Neural cell (in vitro differentiated cells): ENCODE results near the gene AATK.

ENCODE experiments used
- EP300 ChIP-seq: fragments of 450-650 bp; conservative IDR thresholded peaks from 2 replicates; pipeline ENCODE4 v1.6.1; 2014; ENCODE audit warnings: antibody characterized with exemption, mild to moderate bottlenecking, moderate library complexity; ENCODE audit not compliant: poor library complexity, severe bottlenecking
- EZH2 ChIP-seq: fragments of 200-600, 300-800 bp; shearing (Covaris generic), sonication (generic); IDR thresholded peaks from 2 replicates; pipeline ENCODE4 v1.6.1; 2014; ENCODE audit warnings: antibody characterized with exemption, low read length, borderline replicate concordance, mild to moderate bottlenecking; ENCODE audit not compliant: insufficient read depth, poor library complexity, severe bottlenecking
- MXI1 ChIP-seq: fragments of 450-650 bp; conservative IDR thresholded peaks from 2 replicates; pipeline ENCODE4 v1.6.1; 2014; ENCODE audit warnings: antibody characterized with exemption, mild to moderate bottlenecking; ENCODE audit not compliant: poor library complexity, severe bottlenecking
- POLR2AphosphoS5 ChIP-seq: IDR thresholded peaks from 2 replicates; pipeline ENCODE4 v1.6.1; 2012
- RAD21 ChIP-seq: fragments of 450-650 bp; conservative IDR thresholded peaks from 2 replicates; pipeline ENCODE4 v1.6.1; 2014; ENCODE audit warnings: antibody characterized with exemption, mild to moderate bottlenecking, moderate library complexity
- SMC3 ChIP-seq: fragments of 450-650 bp; conservative IDR thresholded peaks from 2 replicates; pipeline ENCODE4 v1.6.1; 2014; ENCODE audit warnings: antibody characterized with exemption, mild to moderate bottlenecking, moderate library complexity; ENCODE audit not compliant: poor library complexity
- TAF1 ChIP-seq: IDR thresholded peaks from 2 replicates; pipeline ENCODE4 v1.6.1; 2012; ENCODE audit warnings: low read depth
- TF ChIP-seq, protein P1 (sequence below): fragments of 450-650 bp; IDR thresholded peaks from 2 replicates; pipeline ENCODE4 v1.5.1; 2014; ENCODE audit warnings: antibody characterized with exemption, mild to moderate bottlenecking, moderate library complexity; ENCODE audit not compliant: poor library complexity, severe bottlenecking
- TF ChIP-seq, protein P2 (sequence below): IDR thresholded peaks from 2 replicates; pipeline ENCODE4 v1.6.1; 2012; ENCODE audit warnings: borderline replicate concordance

DNA sequence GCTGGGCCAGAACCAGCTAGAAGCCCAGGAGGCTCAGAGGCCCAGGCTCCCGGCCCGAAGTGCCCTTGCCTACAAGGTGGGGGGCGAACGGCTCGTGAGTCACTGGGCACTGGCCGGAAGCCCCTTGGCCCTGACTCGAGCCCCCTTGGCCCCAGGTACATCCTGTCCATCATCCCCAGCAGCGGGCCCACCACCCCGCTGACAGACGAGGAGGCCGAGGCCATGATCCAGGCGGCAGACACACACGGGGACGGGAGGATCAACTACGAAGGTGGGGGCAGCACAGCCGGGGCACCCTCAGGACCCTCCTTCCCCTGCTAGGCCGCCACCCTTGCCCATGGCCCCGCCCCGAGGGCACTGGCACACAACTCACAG, 15.8 kb upstream of the AATK start:
- TF ChIP-seq MXI1, result no peak
- TF ChIP-seq EZH2, result no peak
- no peak for TF ChIP-seq TAF1
- TF ChIP-seq, protein P1, sequence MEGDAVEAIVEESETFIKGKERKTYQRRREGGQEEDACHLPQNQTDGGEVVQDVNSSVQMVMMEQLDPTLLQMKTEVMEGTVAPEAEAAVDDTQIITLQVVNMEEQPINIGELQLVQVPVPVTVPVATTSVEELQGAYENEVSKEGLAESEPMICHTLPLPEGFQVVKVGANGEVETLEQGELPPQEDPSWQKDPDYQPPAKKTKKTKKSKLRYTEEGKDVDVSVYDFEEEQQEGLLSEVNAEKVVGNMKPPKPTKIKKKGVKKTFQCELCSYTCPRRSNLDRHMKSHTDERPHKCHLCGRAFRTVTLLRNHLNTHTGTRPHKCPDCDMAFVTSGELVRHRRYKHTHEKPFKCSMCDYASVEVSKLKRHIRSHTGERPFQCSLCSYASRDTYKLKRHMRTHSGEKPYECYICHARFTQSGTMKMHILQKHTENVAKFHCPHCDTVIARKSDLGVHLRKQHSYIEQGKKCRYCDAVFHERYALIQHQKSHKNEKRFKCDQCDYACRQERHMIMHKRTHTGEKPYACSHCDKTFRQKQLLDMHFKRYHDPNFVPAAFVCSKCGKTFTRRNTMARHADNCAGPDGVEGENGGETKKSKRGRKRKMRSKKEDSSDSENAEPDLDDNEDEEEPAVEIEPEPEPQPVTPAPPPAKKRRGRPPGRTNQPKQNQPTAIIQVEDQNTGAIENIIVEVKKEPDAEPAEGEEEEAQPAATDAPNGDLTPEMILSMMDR, result no peak
- TF ChIP-seq EP300, result no peak
- TF ChIP-seq, protein P2, sequence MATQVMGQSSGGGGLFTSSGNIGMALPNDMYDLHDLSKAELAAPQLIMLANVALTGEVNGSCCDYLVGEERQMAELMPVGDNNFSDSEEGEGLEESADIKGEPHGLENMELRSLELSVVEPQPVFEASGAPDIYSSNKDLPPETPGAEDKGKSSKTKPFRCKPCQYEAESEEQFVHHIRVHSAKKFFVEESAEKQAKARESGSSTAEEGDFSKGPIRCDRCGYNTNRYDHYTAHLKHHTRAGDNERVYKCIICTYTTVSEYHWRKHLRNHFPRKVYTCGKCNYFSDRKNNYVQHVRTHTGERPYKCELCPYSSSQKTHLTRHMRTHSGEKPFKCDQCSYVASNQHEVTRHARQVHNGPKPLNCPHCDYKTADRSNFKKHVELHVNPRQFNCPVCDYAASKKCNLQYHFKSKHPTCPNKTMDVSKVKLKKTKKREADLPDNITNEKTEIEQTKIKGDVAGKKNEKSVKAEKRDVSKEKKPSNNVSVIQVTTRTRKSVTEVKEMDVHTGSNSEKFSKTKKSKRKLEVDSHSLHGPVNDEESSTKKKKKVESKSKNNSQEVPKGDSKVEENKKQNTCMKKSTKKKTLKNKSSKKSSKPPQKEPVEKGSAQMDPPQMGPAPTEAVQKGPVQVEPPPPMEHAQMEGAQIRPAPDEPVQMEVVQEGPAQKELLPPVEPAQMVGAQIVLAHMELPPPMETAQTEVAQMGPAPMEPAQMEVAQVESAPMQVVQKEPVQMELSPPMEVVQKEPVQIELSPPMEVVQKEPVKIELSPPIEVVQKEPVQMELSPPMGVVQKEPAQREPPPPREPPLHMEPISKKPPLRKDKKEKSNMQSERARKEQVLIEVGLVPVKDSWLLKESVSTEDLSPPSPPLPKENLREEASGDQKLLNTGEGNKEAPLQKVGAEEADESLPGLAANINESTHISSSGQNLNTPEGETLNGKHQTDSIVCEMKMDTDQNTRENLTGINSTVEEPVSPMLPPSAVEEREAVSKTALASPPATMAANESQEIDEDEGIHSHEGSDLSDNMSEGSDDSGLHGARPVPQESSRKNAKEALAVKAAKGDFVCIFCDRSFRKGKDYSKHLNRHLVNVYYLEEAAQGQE, result no peak
- no peak for TF ChIP-seq SMC3
- no peak for TF ChIP-seq RAD21
- no peak for TF ChIP-seq POLR2AphosphoS5
